ENCODE measurements around the gene PGM2.
A peak's percentile ranks its signal among the peaks of the same experiment; 100 is the strongest.

PGM2 gene

DNA sequence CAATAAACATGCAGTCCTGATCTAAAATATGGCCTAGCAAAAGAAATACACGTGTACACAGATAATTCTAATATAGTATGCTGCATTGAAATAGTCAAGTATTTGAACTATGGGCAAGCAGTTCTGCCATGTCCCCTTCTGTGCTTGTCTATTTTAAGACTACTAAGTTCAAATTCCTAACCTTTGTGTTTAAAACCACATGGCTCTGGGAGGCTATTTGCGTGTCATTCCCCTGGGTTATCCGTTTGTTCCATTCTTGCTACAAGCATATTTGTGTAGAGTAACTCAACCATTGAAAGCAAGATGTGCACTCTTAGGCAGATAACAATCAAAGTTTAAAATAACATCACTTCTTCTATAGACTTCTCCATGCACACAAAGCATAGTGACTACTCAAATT is 39.0 kb downstream of the PGM2 start:
- no peak for DNase-seq

- DNase-seq, result no peak
Measured at GRCh38 chr4:37867102-37867501, 40.6 kb downstream of the PGM2 start.

- no peak for DNase-seq
Measured at GRCh38 chr4:37868238-37868637, 41.8 kb downstream of the PGM2 start.

GRCh38 chr4:37872310-37872988 is 46.0 kb downstream of the PGM2 start:
- peak in 1 of 5 experiments; percentile 23 for DNase-seq

DNA sequence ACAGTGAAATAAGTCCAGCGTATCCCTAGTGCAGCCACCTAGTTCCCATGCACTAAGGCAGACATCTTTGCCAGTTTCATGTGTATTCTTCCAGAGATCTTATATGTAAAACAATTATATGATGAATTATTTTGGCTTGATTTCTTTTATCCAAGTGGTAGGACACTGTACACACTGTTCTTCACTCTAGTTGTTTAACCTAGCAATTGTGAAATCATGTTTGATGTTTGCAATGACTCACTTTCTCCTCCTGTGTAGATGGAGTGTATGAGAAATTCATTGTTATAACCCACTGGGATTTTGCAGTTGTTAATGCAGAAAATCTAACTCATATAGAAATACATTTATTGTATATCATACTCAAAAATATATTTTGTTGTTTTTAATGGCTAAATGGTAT is 46.9 kb downstream of the PGM2 start:
- DNase-seq, result no peak

GRCh38 chr4:37876156-37876555 is 49.7 kb downstream of the PGM2 start:
- DNase-seq, result no peak

- no peak for DNase-seq
Measured at GRCh38 chr4:37879365-37879764, 52.9 kb downstream of the PGM2 start.

DNA sequence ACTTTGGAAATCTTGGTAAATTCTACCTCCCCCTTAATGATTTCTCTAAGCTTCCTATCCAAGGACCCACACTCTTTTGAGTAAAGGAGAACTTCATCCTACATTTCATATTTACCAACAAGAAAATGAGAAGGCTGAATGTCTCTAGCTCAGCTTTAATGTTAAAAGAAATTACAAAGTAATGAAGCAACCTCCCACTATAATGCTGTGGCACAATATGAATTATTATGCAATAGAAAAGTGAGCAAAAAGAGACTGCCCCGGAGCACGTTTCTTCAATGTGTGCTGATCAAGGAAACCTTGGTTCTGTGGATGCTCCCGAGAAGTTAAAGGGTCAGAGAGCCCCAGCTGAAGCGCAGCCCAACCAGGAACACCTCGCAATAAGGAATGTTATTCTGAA is 55.3 kb downstream of the PGM2 start:
- no peak for DNase-seq

DNA sequence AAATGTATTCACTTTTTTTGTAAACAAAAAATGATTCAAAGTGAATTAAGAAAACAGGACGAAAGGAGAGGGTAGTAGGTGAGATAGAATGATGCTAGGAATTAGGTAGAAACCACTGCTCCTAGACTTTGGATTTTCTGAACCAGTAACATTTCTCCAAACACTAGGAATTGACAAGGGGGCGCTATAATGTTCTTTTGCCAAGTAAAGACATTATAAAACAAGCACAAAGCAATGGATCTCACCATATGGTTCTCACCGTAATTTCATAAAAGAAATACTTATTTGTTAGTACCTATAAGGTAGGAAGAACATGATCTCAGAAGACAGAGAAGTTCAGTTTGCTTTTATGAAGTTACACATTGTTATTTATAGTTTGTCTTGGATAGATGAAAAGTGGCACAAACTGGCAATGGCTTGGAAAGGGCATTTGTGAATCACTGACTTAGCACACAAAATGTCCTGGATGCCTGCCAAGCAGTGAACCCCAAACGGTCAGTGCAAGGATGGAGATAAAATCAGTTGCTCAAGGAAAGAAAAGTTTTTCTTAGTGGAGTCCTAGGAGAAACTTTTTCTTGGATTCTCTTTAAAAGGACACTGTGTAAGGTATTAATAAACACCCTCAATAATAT is 56.3 kb downstream of the PGM2 start:
- DNase-seq, result no peak

DNA sequence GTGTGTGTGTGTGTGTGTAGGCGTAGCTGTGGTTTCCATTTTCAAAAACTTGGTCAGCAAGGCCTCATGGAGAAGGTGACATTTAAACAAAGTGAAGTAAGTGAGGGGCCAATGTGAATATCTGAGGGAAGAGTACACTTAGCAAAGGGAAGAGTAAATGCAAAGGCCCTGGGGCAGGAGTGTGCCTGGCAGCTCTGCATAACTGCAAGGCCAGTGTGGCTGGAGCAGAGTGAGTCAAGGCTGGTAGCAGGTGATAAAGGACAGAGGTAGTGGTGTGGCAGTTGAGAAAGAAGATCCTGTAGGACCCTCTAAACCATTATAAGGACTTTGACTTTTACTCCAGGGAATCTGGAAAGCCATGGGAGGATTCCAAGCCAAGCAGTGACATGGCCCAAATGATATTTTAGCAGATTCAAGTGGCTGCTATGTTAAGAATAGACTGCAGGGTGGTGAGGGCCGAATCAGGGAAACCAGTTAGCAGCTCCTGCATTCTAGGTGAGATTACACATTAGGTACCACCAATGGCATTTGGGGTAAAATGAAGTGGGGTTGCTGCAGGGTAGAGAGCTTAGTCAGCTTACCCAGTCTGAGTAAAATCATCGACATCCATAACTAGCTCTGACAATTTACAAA is 58.5 kb downstream of the PGM2 start:
- DNase-seq, result no peak

- DNase-seq, result no peak
Measured at GRCh38 chr4:37885496-37885895, 59.0 kb downstream of the PGM2 start.

DNA sequence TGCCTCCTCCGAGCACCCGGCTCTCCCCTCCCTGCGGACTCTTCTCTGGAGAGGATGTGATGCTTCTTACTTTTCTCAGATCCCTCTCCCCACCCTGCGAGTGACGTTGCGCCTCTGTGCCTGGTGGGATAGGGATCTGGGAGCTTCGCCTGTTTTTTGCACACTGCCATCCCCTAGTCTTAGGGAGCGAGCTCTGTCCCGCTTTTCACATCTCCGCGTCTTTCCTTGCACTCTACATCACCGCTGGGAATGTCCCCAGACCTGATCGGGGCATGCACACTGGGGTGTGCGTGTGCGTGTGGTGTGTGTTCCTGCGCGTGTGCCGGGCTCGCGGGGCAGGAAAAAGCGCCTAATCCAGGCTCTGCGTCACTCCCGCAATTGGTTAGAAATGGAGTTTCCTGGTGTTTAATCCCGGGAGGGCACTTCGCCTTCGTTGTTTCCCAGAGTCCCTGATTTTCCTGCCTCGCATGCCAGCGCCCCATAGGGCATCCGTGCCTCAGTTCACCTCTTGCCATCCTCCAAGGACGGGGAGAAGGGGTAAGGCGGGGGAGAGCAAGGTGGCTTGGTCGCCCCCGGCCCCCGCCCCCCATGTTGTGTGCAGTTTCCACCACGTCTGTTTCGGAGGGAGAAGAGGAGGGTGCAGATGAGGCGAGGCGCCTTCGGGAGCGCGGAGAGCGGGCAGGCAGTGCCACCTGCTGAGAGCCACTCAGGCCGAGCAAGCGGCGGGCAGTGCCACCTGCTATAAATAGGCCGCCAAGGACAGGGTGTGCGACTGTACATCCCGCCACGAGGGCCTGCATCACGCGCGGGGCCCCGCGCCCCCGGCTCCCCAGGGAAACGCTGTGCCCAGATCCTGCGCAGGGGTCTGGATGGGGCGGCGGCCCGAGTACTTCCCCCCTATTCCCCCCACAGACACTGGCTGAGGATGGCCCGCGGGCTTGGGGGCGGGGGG is 63.6 kb downstream of the PGM2 start:
- DNase-seq, result peak in 2 of 5 experiments; percentile 5 to 55

DNA sequence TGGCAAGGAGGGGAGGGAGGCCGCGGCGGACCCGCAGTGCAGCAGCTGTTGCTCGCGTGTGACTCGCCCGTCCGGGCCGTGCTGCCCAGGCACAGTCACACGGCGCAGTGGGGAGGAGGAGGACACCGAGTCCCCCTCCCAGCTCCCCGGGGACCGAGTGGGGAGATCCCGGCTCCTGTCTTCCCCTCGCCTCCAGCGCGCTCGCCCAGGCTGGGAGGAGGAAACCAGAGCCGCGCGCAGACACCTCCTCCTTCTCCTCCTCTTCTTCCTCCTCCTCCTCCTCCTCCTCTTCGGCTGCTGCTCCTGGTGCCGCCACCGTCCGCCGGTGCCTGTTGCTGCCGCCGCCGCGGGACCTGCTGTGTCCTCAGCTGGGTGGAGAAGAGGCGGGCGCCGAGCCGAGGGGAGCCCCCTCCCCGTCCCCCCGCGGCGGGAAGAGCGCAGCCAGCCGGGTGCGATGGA is 64.3 kb downstream of the PGM2 start, which contains the start of gene TBC1D1:
Gene TBC1D1 (plus strand): TSS at position 284 of the 459 bp plus-strand sequence. CDS start 11,012 bp downstream, outside the sequence.
- DNase-seq, result peak in 3 of 5 experiments; percentile 17 to 67 (median 18)

DNA sequence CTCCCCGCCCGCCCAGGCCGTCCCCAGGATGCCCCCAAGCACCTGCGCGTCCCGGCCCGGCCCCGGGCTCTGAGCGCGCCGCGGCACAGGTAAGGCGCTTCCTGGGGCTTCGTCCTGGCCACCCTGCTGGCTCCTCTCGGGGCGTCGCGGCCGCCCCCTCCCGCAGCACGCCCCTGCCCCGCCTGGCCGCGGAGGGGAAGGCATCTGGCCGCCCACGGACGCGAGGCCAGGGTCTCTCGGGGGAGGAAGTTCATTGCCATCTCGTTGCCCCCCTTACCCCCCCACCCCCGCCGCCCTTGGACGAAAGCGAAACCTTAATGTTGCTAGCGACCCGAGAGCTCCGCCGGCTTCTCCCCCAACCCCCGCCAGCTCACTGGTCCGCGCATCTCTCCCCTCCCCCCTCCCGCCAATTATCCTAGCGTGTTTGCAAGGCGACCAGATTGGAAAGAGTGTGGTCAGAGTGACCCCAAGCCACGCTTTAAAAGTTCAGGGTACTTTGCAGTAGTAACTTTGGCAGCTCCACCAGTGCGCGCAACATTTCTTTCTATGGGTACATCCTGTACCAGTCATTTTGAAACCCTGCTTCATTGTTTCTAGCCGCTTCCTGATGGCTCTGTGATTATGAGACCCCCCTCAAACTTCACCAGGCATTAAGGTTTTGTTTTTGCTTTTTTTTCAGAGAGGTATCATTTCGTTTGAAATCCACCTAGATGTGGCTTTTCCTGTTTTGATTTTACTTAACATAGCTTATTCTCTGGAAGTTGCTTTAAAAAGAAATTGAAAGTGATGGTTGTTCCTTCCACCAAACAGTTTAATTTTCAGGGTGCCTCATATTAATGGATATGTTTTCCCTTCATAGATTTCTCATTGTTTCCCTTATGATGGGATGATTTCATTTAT is 65.0 kb downstream of the PGM2 start:
- DNase-seq, result peak; percentile 26 to 94 (median 37)

GRCh38 chr4:37892641-37893040 is 66.2 kb downstream of the PGM2 start:
- peak in 4 of 5 experiments; percentile 18 to 83 (median 32) for DNase-seq

- no peak for DNase-seq
Measured at GRCh38 chr4:37893164-37893563, 66.7 kb downstream of the PGM2 start.

- DNase-seq, result no peak
Measured at GRCh38 chr4:37895271-37895670, 68.8 kb downstream of the PGM2 start.

- no peak for DNase-seq
Measured at GRCh38 chr4:37896206-37896860, 69.8 kb downstream of the PGM2 start.

GRCh38 chr4:37902212-37902611 is 75.7 kb downstream of the PGM2 start:
- DNase-seq, result no peak

GRCh38 chr4:37902738-37903693 is 76.5 kb downstream of the PGM2 start:
- DNase-seq, result no peak

Measured in T-helper 2 cell (primary cell).